ENCODE measurements around the gene KIF27.
A peak's percentile ranks its signal among the peaks of the same experiment; 100 is the strongest.

KIF27 gene

GRCh38 chr9:83940590-83941303, 19.5 kb upstream of the KIF27 start:
- no peak overlapping the region for H3K4me3 ChIP-seq (ENCODE audit: low read length)
- DNase-seq (ENCODE audit: low read depth): no peak
- TF ChIP-seq CTCF (conservative IDR thresholded peaks at IDR 0.05; ENCODE audit: low read length): no peak

DNA sequence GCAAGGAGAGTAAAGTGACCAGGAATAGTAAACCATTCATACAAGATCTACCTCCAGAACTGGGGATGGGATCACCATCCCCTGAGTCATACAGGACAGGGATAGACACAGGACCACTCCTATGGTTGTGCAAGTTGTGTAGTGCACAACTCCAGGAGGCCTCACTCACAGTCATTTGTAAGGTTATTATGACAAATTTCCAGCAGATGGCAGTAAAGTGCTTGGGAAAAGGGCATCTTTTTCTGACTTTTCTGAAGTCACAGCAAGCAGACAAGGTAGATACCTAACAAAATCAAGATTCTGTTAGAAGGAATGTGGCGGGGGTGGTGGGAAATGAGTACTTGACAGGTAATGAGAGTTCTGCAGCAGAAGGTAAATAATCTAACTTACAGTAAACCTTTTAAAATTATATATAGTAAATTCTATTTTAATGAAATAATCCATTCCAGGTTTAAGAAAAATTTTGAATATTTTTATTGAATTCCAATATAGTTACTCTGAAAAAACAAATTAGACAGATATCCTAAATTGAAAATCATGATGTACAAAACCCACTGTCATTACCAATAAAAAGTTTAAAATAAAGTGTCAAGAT, 16.7 kb upstream of the KIF27 start:
- peak; percentile 64 for DNase-seq (ENCODE audit: low read depth)
- H3K4me3 ChIP-seq (ENCODE audit: low read length): no peak overlapping the region
- peak; percentile 70 for TF ChIP-seq CTCF (conservative IDR thresholded peaks at IDR 0.05; ENCODE audit: low read length)

- DNase-seq (ENCODE audit: low read depth): peak; percentile 30
- no peak for TF ChIP-seq CTCF (conservative IDR thresholded peaks at IDR 0.05; ENCODE audit: low read length)
These were observed 15.3 kb upstream of the KIF27 start for GRCh38 chr9:83936523-83936922.

DNA sequence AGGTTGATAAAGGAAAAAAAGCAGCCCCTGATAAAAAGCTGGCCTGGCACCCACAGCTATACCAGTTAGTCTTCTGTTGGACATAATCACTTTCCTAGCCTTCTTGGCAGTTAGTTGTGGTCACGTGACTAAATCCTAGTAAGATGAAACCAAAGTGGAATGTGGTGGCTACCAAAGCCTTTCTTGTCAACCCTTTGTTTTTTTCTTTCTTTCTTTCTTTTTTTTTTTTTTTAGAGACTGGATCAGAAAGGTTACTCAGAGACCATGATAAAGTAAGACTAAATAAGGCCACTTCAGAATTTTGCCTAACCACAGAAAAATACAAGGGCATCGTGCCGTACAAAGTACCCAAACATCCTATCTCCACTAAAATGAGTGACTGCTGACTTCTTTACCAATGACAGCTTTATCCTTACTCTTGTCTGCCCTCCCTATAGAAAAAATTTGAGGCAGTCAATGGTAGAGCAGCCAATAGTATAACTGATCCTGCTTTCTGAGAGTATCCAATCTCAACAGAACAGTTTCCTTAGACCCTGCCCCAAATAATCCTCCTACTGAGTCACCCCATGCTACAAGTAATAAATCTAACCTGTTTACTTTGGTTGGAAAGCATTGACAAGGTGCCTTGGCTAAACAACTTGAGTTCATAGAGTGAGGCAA, 14.2 kb upstream of the KIF27 start:
- TF ChIP-seq CTCF (conservative IDR thresholded peaks at IDR 0.05; ENCODE audit: low read length): no peak
- peak; percentile 80 for DNase-seq (ENCODE audit: low read depth)
- no peak overlapping the region for H3K4me3 ChIP-seq (ENCODE audit: low read length)

More at GRCh38 chr9:83936523-83936922, 15.3 kb upstream of the KIF27 start:
- H3K4me3 ChIP-seq (ENCODE audit: low read length): no peak overlapping the region

DNA sequence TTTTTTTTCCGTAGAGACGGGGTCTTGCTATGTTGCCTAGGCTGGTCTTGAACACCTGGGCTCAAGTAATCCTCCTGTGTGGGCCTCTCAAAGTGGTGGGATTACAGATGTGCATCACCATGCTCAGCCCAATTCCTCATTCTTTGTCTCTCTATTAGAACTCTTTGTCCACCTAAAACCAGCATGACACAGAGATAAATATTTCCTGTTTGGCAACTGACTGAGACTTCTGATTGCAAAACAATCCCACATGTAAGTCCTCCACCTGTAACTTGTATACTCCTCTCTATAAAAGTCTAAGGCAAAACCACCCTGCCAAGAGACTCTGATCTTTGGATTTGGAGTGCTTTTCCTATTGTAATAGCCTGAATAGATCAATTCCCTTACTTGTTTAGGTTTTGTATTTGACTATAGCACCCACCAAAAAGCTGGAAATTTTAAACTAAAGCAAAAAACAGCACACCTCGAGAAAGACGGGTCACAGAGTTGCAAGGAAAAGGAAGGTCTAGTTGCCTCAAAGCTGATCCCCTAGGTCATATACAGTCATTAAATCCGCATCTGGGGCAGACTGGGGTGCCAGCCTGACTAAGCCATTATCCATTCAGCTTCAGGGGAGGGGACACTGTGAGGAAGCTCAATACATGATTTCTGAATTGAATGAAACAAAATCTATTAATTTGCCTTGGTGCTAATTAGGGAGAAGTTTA, 13.5 kb upstream of the KIF27 start:
- DNase-seq (ENCODE audit: low read depth): peak; percentile 78
- TF ChIP-seq CTCF (conservative IDR thresholded peaks at IDR 0.05; ENCODE audit: low read length): no peak
- no peak overlapping the region for H3K4me3 ChIP-seq (ENCODE audit: low read length)

DNA sequence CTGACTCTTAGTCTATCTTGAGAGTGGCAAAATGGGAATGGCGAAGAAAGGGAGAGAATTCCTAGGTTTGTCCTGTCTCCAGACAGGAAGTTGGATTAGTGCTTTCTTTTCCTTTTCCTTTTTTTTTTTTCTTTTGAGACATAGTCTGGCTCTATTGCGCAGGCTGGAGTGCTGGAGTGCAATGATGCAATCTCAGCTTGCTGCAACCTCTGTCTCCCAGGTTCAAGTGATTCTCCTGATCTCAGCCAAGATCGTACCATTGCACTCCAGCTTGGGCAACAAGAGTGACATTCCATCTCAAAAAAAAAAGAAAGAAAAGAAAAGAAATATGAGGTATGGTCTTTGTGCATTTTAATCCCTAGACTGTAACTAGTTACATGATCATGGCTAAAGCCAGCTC, 12.6 kb upstream of the KIF27 start:
- H3K4me3 ChIP-seq (ENCODE audit: low read length): no peak overlapping the region
- peak; percentile 81 for DNase-seq (ENCODE audit: low read depth)
- TF ChIP-seq CTCF (conservative IDR thresholded peaks at IDR 0.05; ENCODE audit: low read length): no peak

Data from AG10803 (cell line).